Liver (tissue), 9 donors: ENCODE measurements around the gene ZNF423. TPM values are rescaled to one million over a fixed set of nuclear protein-coding genes. Genes with fewer than 3 reads are reported as not detected.
A peak's percentile ranks its signal among the peaks of the same experiment; 100 is the strongest.

Experiments
- DNase-seq: peaks from one replicate; pipeline ENCODE4 v3.0.0-alpha.2; 2017; ENCODE audit warnings: low spot score
- H3K27ac ChIP-seq, 2 donors: one replicate each; pipeline ENCODE4 v1.7.0; 2013; ENCODE audit warnings: inconsistent platforms in 2 of 2, low read length in 2 of 2, control low read depth in 1 of 2, low read depth in 1 of 2, mild to moderate bottlenecking in 1 of 2
- H3K27me3 ChIP-seq, 4 donors: one replicate each; pipeline versions ENCODE4 v1.6.1 to v1.7.0; 2013; ENCODE audit warnings: low read length in 3 of 4, inconsistent platforms in 1 of 4, mild to moderate bottlenecking in 1 of 4, moderate library complexity in 1 of 4; ENCODE audit not compliant: control insufficient read depth in 4 of 4, insufficient read depth in 4 of 4
- H3K36me3 ChIP-seq, 4 donors: one replicate each; pipeline versions ENCODE4 v1.6.1 to v1.7.0; 2013; ENCODE audit warnings: low read length in 3 of 4, mild to moderate bottlenecking in 3 of 4, low read depth in 1 of 4, moderate library complexity in 1 of 4; ENCODE audit not compliant: control insufficient read depth in 4 of 4, insufficient read depth in 3 of 4
- H3K4me1 ChIP-seq, 4 donors: one replicate each; pipeline versions ENCODE4 v1.6.1 to v1.7.0; 2013; ENCODE audit warnings: low read length in 3 of 4, mild to moderate bottlenecking in 3 of 4, moderate library complexity in 1 of 4; ENCODE audit not compliant: control insufficient read depth in 4 of 4, insufficient read depth in 4 of 4
- H3K4me3 ChIP-seq, 3 donors: one replicate each; pipeline versions ENCODE4 v1.6.1 to v1.7.0; 2013; ENCODE audit warnings: low read length in 3 of 3, control low read depth in 1 of 3, low read depth in 1 of 3, mild to moderate bottlenecking in 1 of 3
- H3K9ac ChIP-seq, 2 donors: one replicate each; pipeline ENCODE4 v1.7.0; 2013; ENCODE audit warnings: low read length in 2 of 2, mild to moderate bottlenecking in 2 of 2, moderate library complexity in 2 of 2, control low read depth in 1 of 2, low read depth in 1 of 2
- H3K9me3 ChIP-seq, 4 donors: one replicate each; pipeline versions ENCODE4 v1.6.1 to v1.7.0; 2013; ENCODE audit warnings: low read length in 3 of 4; ENCODE audit not compliant: control insufficient read depth in 4 of 4
- ATF3 ChIP-seq: IDR thresholded peaks from 2 replicates; pipeline ENCODE4 v1.6.1; 2016; ENCODE audit warnings: antibody characterized with exemption
- CTCF ChIP-seq: fragments of 150-350 bp; IDR thresholded peaks from 2 replicates; pipeline ENCODE4 v1.5.1; 2017; ENCODE audit warnings: improper control_type of control experiment, low read depth, low read length; ENCODE audit not compliant: missing input control
- FOXA1 ChIP-seq: IDR thresholded peaks from 2 replicates; pipeline ENCODE4 v1.6.1; 2016; ENCODE audit warnings: antibody characterized with exemption
- FOXA2 ChIP-seq: IDR thresholded peaks from 2 replicates; pipeline ENCODE4 v1.6.1; 2016; ENCODE audit warnings: antibody characterized with exemption
- HNF4G ChIP-seq: IDR thresholded peaks from 2 replicates; pipeline ENCODE4 v1.6.1; 2016; ENCODE audit warnings: antibody characterized with exemption
- JUND ChIP-seq, 2 donors: IDR thresholded peaks; 2 replicates each; pipeline ENCODE4 v1.6.1; 2016; ENCODE audit warnings: antibody characterized with exemption in 2 of 2
- MAX ChIP-seq: IDR thresholded peaks from 2 replicates; pipeline ENCODE4 v1.6.1; 2016; ENCODE audit warnings: antibody characterized with exemption
- RAD21 ChIP-seq, 2 donors: IDR thresholded peaks; 2 replicates each; pipeline ENCODE4 v1.6.1; 2016; ENCODE audit warnings: antibody characterized with exemption in 2 of 2, mild to moderate bottlenecking in 2 of 2
- REST ChIP-seq: IDR thresholded peaks from 2 replicates; pipeline ENCODE4 v1.6.1; 2016; ENCODE audit warnings: antibody characterized with exemption, mild to moderate bottlenecking
- RXRA ChIP-seq, 2 donors: IDR thresholded peaks; 2 replicates each; pipeline ENCODE4 v1.6.1; 2017 to 2018; ENCODE audit warnings: antibody characterized with exemption in 2 of 2, mild to moderate bottlenecking in 1 of 2
- SP1 ChIP-seq: IDR thresholded peaks from 2 replicates; pipeline ENCODE4 v1.6.1; 2018; ENCODE audit warnings: antibody characterized with exemption, mild to moderate bottlenecking
- TAF1 ChIP-seq: conservative IDR thresholded peaks from 2 replicates; pipeline ENCODE4 v1.6.1; 2016; ENCODE audit warnings: antibody characterized with exemption, mild to moderate bottlenecking
- YY1 ChIP-seq: IDR thresholded peaks from 2 replicates; pipeline ENCODE4 v1.6.1; 2016; ENCODE audit warnings: antibody characterized with exemption, mild to moderate bottlenecking
- ZBTB33 ChIP-seq: IDR thresholded peaks from 2 replicates; pipeline ENCODE4 v1.6.1; 2016; ENCODE audit warnings: antibody characterized with exemption
- WGBS: extraction: QIAGEN DNeasy Blood & Tissue Kit; methylation state at CpG from one replicate; pipeline ENCODE4 v1.1.7; 2013; 5-methylcytosine and 5-hydroxymethylcytosine counted together
- polyA plus RNA-seq, 2 donors: library from polyadenylated mRNA; stranded (reverse) in 1 of 2; unstranded in 1 of 2; fragments of 200-250 nt in 1 of 2; fragments of >200 nt in 1 of 2; fragmentation: Nextera tagmentation in 1 of 2; extraction: Ambion mirVana in 1 of 2; gene quantifications; one replicate each; pipeline versions ENCODE4 v1.2.1 to v1.2.3, GENCODE V29; 2013 to 2015
- total RNA-seq, 2 donors: library from RNA; depleted of rRNA; stranded (reverse); fragments of >200 nt; gene quantifications; one replicate each; pipeline ENCODE4 v1.2.3, GENCODE V29; 2014
- donor health status: healthy.
- donor health status: healthy.
- donor health status: healthy.
- donor health status: healthy.
- donor health status: healthy.

ZNF423 gene
- total and polyA plus RNA-seq, 4 donors: 0.24 to 1.6 (median 0.39) TPM

- TF ChIP-seq REST: no peak
- no peak for TF ChIP-seq JUND (IDR thresholded peaks at IDR 0.05)
- no peak for TF ChIP-seq FOXA1
- no peak for TF ChIP-seq FOXA2
- TF ChIP-seq YY1: no peak
- TF ChIP-seq SP1: no peak
Observed at GRCh38 chr16:49466529-49466831, 389.4 kb downstream of the ZNF423 start (continued).

- WGBS: 93% methylated on average over 19 of the region's 19 CpGs
- DNase-seq: peak; percentile 9
Observed at GRCh38 chr16:49465661-49466528, 390.0 kb downstream of the ZNF423 start.

More at GRCh38 chr16:49465661-49466528, 390.0 kb downstream of the ZNF423 start:
- H3K9ac ChIP-seq: no peak overlapping the region
- no peaks in the 10 kb centered on the region for H3K27me3 ChIP-seq
- no peak overlapping the region for H3K27ac ChIP-seq
- no peak overlapping the region for H3K4me3 ChIP-seq
- no peaks in the 10 kb centered on the region for H3K9me3 ChIP-seq
- no peaks in the 10 kb centered on the region for H3K36me3 ChIP-seq
- peaks cover 0 to 7% (median 1%) of the 10 kb centered on the region in 4 donors for H3K4me1 ChIP-seq
- no peak for TF ChIP-seq FOXA1
- no peak for TF ChIP-seq HNF4G
- TF ChIP-seq SP1: no peak
- no peak for TF ChIP-seq ZBTB33
- no peak for TF ChIP-seq TAF1
- TF ChIP-seq MAX: no peak
- no peak for TF ChIP-seq JUND (IDR thresholded peaks at IDR 0.05)
- TF ChIP-seq CTCF: no peak
- no peak for TF ChIP-seq ATF3
- TF ChIP-seq RAD21 (IDR thresholded peaks at IDR 0.05): no peak
- TF ChIP-seq RXRA (IDR thresholded peaks at IDR 0.05): no peak
- TF ChIP-seq FOXA2: no peak
